Thyroid gland (tissue), 4 donors: Measurements from ENCODE around the gene FOXL3. TPM values are rescaled to one million over a fixed set of nuclear protein-coding genes. Genes with fewer than 3 reads are reported as not detected.

Source experiments
- DNase-seq, 2 donors: peaks; one replicate each; pipeline ENCODE4 v3.0.0-alpha.2; 2019
- H3K27ac ChIP-seq, 3 donors: fragments of 200-600 bp; sonication (generic); 1 replicate in 2 of 3; 2 replicates in 1 of 3; pipeline ENCODE4 v1.5.1; 2016 to 2019; ENCODE audit warnings: mild to moderate bottlenecking in 1 of 3, moderate library complexity in 1 of 3
- H3K27me3 ChIP-seq: fragments of 200-600 bp; sonication (generic); one replicate; pipeline ENCODE4 v1.5.1; 2019
- H3K36me3 ChIP-seq, 2 donors: fragments of 200-600 bp; sonication (generic); one replicate each; pipeline ENCODE4 v1.5.1; 2016 to 2019
- H3K4me1 ChIP-seq, 2 donors: fragments of 200-600 bp; sonication (generic); one replicate each; pipeline ENCODE4 v1.5.1; 2017 to 2019
- H3K4me3 ChIP-seq, 3 donors: fragments of 200-600 bp; sonication (generic); replicated peaks in 1 of 3; 1 replicate in 2 of 3; 2 replicates in 1 of 3; pipeline ENCODE4 v1.5.1; 2016; ENCODE audit warnings: mild to moderate bottlenecking in 1 of 3
- H3K9me3 ChIP-seq: fragments of 200-600 bp; sonication (generic); one replicate; pipeline ENCODE4 v1.5.1; 2017
- CTCF ChIP-seq, 6 experiments: fragments of 200-600 bp in 3 of 6; fragments of 450-650 bp in 3 of 6; sonication (generic) in 3 of 6; IDR thresholded peaks; one replicate each; pipeline ENCODE4 v1.5.1; 2016 to 2019; ENCODE audit warnings: antibody characterized with exemption in 6 of 6, mild to moderate bottlenecking in 2 of 6, inconsistent platforms in 1 of 6, moderate library complexity in 1 of 6
- POLR2A ChIP-seq, 2 donors: fragments of 450-650 bp; IDR thresholded peaks; one replicate each; pipeline ENCODE4 v1.6.1; 2017; ENCODE audit warnings: antibody characterized with exemption in 2 of 2, mild to moderate bottlenecking in 2 of 2, moderate library complexity in 1 of 2
- WGBS, 2 donors: methylation state at CpG; one replicate each; pipeline ENCODE4 v1.1.5; 2017; 5-methylcytosine and 5-hydroxymethylcytosine counted together
- intact Hi-C: fragments of 100-400 bp; cut with DNase I; formaldehyde crosslinking; loops from one replicate; pipeline ENCODE4 v1.15.1; 2023
- total RNA-seq, 4 donors: library from RNA; depleted of rRNA; stranded (reverse); fragments of >200 nt; gene quantifications; one replicate each; pipeline ENCODE4 v1.2.3, GENCODE V29; 2016

Gene FOXL3
- total RNA-seq, 4 donors from 2014 or later = not detected

- H3K27ac ChIP-seq = no peak overlapping the region
- no peak overlapping the region for H3K4me3 ChIP-seq
- no peaks in the 10 kb centered on the region for H3K9me3 ChIP-seq
- TF ChIP-seq POLR2A (IDR thresholded peaks at IDR 0.05) (no peak), CTCF (IDR thresholded peaks at IDR 0.05) (no peak)
- H3K36me3 ChIP-seq = no peaks in the 10 kb centered on the region
- H3K4me1 ChIP-seq = peaks cover under 1 to 3% of the 10 kb centered on the region in 2 donors
- 77 to 80% methylated on average over 30 to 32 of the region's 37 CpGs for WGBS, 2 donors
- H3K27me3 ChIP-seq = peaks cover 9% of the 10 kb centered on the region
- intact Hi-C loops = no loop called here
- no peak for DNase-seq
Observed at GRCh38 chr7:284762-285722, 4.9 kb upstream of the FOXL3 start.

GRCh38 chr7:285731-286130, 4.2 kb upstream of the FOXL3 start:
- Histone ChIP-seq H3K4me1 (peaks cover 5 to 10% of the 10 kb centered on the region in 2 donors), H3K27me3 (peaks cover 16% of the 10 kb centered on the region), H3K9me3 (no peaks in the 10 kb centered on the region), H3K4me3 (no peak overlapping the region), H3K27ac (no peak overlapping the region), H3K36me3 (no peaks in the 10 kb centered on the region)
- no peak for DNase-seq
- intact Hi-C loops = no loop called here
- WGBS, 2 donors = 72 to 83% methylated on average over 16 of the region's 16 CpGs
- TF ChIP-seq CTCF (IDR thresholded peaks at IDR 0.05) = no peak
- no peak for TF ChIP-seq POLR2A (IDR thresholded peaks at IDR 0.05)

GRCh38 chr7:286266-286665, 3.7 kb upstream of the FOXL3 start:
- DNase-seq = no peak
- Histone ChIP-seq H3K27ac (no peak overlapping the region), H3K4me3 (no peak overlapping the region), H3K4me1 (peaks cover 5 to 12% of the 10 kb centered on the region in 2 donors), H3K36me3 (no peaks in the 10 kb centered on the region), H3K9me3 (no peaks in the 10 kb centered on the region), H3K27me3 (peaks cover 17% of the 10 kb centered on the region)
- intact Hi-C loops = no loop called here
- no peak for TF ChIP-seq POLR2A (IDR thresholded peaks at IDR 0.05)
- WGBS, 2 donors = 93 to 95% methylated on average over 5 to 17 of the region's 18 CpGs

GRCh38 chr7:288671-289101, 1.3 kb upstream of the FOXL3 start:
- TF ChIP-seq POLR2A (IDR thresholded peaks at IDR 0.05) = no peak
- TF ChIP-seq CTCF (IDR thresholded peaks at IDR 0.05) = no peak
- H3K4me1 ChIP-seq = peaks cover 5 to 17% of the 10 kb centered on the region in 2 donors
- no peak overlapping the region for H3K27ac ChIP-seq
- intact Hi-C loops = no loop called here
- H3K36me3 ChIP-seq = no peaks in the 10 kb centered on the region
- DNase-seq = no peak
- no peak overlapping the region for H3K4me3 ChIP-seq
- peaks cover 17% of the 10 kb centered on the region for H3K27me3 ChIP-seq
- H3K9me3 ChIP-seq = no peaks in the 10 kb centered on the region
- WGBS, 2 donors = 73 to 80% methylated on average over 14 of the region's 14 CpGs

- H3K9me3 ChIP-seq = no peaks in the 10 kb centered on the region
- no peaks in the 10 kb centered on the region for H3K36me3 ChIP-seq
- peaks cover 17% of the 10 kb centered on the region for H3K27me3 ChIP-seq
- peaks cover 5 to 17% of the 10 kb centered on the region in 2 donors for H3K4me1 ChIP-seq
- no peak overlapping the region for H3K27ac ChIP-seq
- intact Hi-C loops = no loop called here
- DNase-seq = no peak
- H3K4me3 ChIP-seq = no peak overlapping the region
- 19 to 23% methylated on average over 16 to 22 of the region's 46 CpGs for WGBS, 2 donors
- no peak for TF ChIP-seq POLR2A (IDR thresholded peaks at IDR 0.05)
- TF ChIP-seq CTCF (IDR thresholded peaks at IDR 0.05) = no peak
Observed at GRCh38 chr7:289209-289755, 688 bp upstream of the FOXL3 start.
